SH-SY5Y (cell line): ENCODE results near the gene LPAR1.

Experiments used
- GATA2 ChIP-seq: IDR thresholded peaks from 2 replicates; pipeline ENCODE4 v1.6.1; 2011; ENCODE audit warnings: mild to moderate bottlenecking, low read depth, low read length
- GATA3 ChIP-seq: IDR thresholded peaks from 2 replicates; pipeline ENCODE4 v1.6.1; 2011; ENCODE audit warnings: low read depth, mild to moderate bottlenecking, low read length, moderate library complexity

LPAR1 gene

GRCh38 chr9:110967196-110967595 lies 71.1 kb downstream of the LPAR1 start:
- TF ChIP-seq GATA3 (no peak), GATA2 (no peak)

- TF ChIP-seq GATA2, result no peak
- TF ChIP-seq GATA3, result no peak
Observed at GRCh38 chr9:110960288-110960687, 78.0 kb downstream of the LPAR1 start.

GRCh38 chr9:110958847-110959246 lies 79.4 kb downstream of the LPAR1 start:
- no peak for TF ChIP-seq GATA2
- TF ChIP-seq GATA3, result no peak

- TF ChIP-seq GATA3 (no peak), GATA2 (no peak)
Observed at GRCh38 chr9:110954822-110955291, 83.4 kb downstream of the LPAR1 start.

GRCh38 chr9:110952540-110952859 lies 85.8 kb downstream of the LPAR1 start:
- no peak for TF ChIP-seq GATA3
- TF ChIP-seq GATA2, result no peak

- TF ChIP-seq GATA3 (no peak), GATA2 (no peak)
Observed at GRCh38 chr9:110951805-110952539, 86.3 kb downstream of the LPAR1 start.

- TF ChIP-seq GATA2, result no peak
- no peak for TF ChIP-seq GATA3
Observed at GRCh38 chr9:110950041-110950645, 88.1 kb downstream of the LPAR1 start.

- TF ChIP-seq GATA3 (no peak), GATA2 (no peak)
Observed at GRCh38 chr9:110949081-110949480, 89.2 kb downstream of the LPAR1 start.

GRCh38 chr9:110947491-110948044 lies 90.7 kb downstream of the LPAR1 start:
- TF ChIP-seq GATA2 (no peak), GATA3 (no peak)

- TF ChIP-seq GATA3, result no peak
- no peak for TF ChIP-seq GATA2
Observed at GRCh38 chr9:110942522-110942921, 95.7 kb downstream of the LPAR1 start.

GRCh38 chr9:110940951-110941557 lies 97.2 kb downstream of the LPAR1 start:
- no peak for TF ChIP-seq GATA2
- no peak for TF ChIP-seq GATA3

GRCh38 chr9:110939573-110939972 lies 98.7 kb downstream of the LPAR1 start:
- TF ChIP-seq GATA2, result no peak
- TF ChIP-seq GATA3, result no peak

- TF ChIP-seq GATA3 (no peak), GATA2 (no peak)
Observed at GRCh38 chr9:110939047-110939446, 99.2 kb downstream of the LPAR1 start.

- TF ChIP-seq GATA3, result no peak
- no peak for TF ChIP-seq GATA2
Observed at GRCh38 chr9:110938242-110938641, 100.0 kb downstream of the LPAR1 start.
